Measurements from ENCODE around the gene RAB11FIP3. TPM values are rescaled to one million over a fixed set of nuclear protein-coding genes. Genes with fewer than 3 reads are reported as not detected.

RAB11FIP3 gene
- total and polyA plus RNA-seq, 2 of the 13 experiments (the other 11 are each of a cell fraction or from before 2014, with no cell fraction given): 34.3 to 57.6 TPM

- H3K4me3 ChIP-seq (replicated peaks in 1 of 3; ENCODE audit: insufficient read depth in 1 of 3, low read depth in 2 of 3, low read length in 3 of 3): no peak overlapping the region
- no peaks in the 10 kb centered on the region for H3K9me3 ChIP-seq (ENCODE audit: low read length)
- in situ Hi-C loops (cut with HindIII; ENCODE audit: extremely low pct_ligation_motif_present, low pct_unique_long_range_greater_than_20kb) (no loop called here), intact Hi-C loops (cut with micrococcal nuclease; ENCODE audit: unreplicated experiment) (no loop called here)
- H3K27ac ChIP-seq (ENCODE audit: extremely low read length, insufficient read depth, low read length): no peak overlapping the region
- POLR2A ChIA-PET: no interaction called here
- H4K20me1 ChIP-seq (ENCODE audit: insufficient read depth, low read length): no peaks in the 10 kb centered on the region
- no TSS peak for BruUV-seq (replicated peaks)
- no peak overlapping the region for H3K9ac ChIP-seq (ENCODE audit: insufficient read depth, low read depth, low read length)
- FAIRE-seq: no peak
- no peaks in the 10 kb centered on the region for H3K79me2 ChIP-seq (ENCODE audit: insufficient read depth, low read length)
- H3K4me1 ChIP-seq (ENCODE audit: insufficient read depth, low read length): peaks cover 73% of the 10 kb centered on the region
- no peak overlapping the region for H2AFZ ChIP-seq (ENCODE audit: low read length)
- H3K36me3 ChIP-seq (replicated peaks in 1 of 2; ENCODE audit: control insufficient read depth in 1 of 2, insufficient read depth in 2 of 2, low read length in 2 of 2): no peaks in the 10 kb centered on the region
- CTCF ChIA-PET (ENCODE audit: low intra/inter-chr PET ratio, low total read pairs): no interaction called here
- no peak for DNase-seq (ENCODE audit: low spot score)
- no peak overlapping the region; the same call in 1 of the 2 replicates for H3K4me2 ChIP-seq (ENCODE audit: low read depth, low read length)
- 51% methylated on average over 26 of the region's 43 CpGs for WGBS (ENCODE audit: low lambda C conversion rate)
- ATAC-seq: no peak
- TF ChIP-seq, protein P1, sequence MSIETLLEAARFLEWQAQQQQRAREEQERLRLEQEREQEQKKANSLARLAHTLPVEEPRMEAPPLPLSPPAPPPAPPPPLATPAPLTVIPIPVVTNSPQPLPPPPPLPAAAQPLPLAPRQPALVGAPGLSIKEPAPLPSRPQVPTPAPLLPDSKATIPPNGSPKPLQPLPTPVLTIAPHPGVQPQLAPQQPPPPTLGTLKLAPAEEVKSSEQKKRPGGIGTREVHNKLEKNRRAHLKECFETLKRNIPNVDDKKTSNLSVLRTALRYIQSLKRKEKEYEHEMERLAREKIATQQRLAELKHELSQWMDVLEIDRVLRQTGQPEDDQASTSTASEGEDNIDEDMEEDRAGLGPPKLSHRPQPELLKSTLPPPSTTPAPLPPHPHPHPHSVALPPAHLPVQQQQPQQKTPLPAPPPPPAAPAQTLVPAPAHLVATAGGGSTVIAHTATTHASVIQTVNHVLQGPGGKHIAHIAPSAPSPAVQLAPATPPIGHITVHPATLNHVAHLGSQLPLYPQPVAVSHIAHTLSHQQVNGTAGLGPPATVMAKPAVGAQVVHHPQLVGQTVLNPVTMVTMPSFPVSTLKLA (IDR thresholded peaks at IDR 0.05): peak; percentile 98
- no peak for TF ChIP-seq HOXA7 (CRISPR knock-in tag; IDR thresholded peaks at IDR 0.05)
- 0 out of 2 replicates have a peak, but pooled peaks have one; percentile 5 for TF ChIP-seq ARID4A (CRISPR knock-in tag; IDR thresholded peaks at IDR 0.05; ENCODE audit: borderline replicate concordance)
- H3K27me3 ChIP-seq (ENCODE audit: control insufficient read depth in 1 of 2, insufficient read depth in 2 of 2, low read length in 2 of 2): peaks cover 18 to 64% of the 10 kb centered on the region in 2 experiments
These were observed 136.8 kb downstream of the RAB11FIP3 start for GRCh38 chr16:561957-562938.
